Measurements from ENCODE around the gene RPS15A.
"Not testable (repeated sequence)": the region's sequence is repeated elsewhere in the genome, so short reads cannot be mapped to it uniquely, and the experiment has no call there.

- TF ChIP-seq, protein P1, sequence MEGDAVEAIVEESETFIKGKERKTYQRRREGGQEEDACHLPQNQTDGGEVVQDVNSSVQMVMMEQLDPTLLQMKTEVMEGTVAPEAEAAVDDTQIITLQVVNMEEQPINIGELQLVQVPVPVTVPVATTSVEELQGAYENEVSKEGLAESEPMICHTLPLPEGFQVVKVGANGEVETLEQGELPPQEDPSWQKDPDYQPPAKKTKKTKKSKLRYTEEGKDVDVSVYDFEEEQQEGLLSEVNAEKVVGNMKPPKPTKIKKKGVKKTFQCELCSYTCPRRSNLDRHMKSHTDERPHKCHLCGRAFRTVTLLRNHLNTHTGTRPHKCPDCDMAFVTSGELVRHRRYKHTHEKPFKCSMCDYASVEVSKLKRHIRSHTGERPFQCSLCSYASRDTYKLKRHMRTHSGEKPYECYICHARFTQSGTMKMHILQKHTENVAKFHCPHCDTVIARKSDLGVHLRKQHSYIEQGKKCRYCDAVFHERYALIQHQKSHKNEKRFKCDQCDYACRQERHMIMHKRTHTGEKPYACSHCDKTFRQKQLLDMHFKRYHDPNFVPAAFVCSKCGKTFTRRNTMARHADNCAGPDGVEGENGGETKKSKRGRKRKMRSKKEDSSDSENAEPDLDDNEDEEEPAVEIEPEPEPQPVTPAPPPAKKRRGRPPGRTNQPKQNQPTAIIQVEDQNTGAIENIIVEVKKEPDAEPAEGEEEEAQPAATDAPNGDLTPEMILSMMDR (IDR thresholded peaks at IDR 0.05; ENCODE audit: poor library complexity, severe bottlenecking), result not testable (repeated sequence)
- TF ChIP-seq, protein P2, sequence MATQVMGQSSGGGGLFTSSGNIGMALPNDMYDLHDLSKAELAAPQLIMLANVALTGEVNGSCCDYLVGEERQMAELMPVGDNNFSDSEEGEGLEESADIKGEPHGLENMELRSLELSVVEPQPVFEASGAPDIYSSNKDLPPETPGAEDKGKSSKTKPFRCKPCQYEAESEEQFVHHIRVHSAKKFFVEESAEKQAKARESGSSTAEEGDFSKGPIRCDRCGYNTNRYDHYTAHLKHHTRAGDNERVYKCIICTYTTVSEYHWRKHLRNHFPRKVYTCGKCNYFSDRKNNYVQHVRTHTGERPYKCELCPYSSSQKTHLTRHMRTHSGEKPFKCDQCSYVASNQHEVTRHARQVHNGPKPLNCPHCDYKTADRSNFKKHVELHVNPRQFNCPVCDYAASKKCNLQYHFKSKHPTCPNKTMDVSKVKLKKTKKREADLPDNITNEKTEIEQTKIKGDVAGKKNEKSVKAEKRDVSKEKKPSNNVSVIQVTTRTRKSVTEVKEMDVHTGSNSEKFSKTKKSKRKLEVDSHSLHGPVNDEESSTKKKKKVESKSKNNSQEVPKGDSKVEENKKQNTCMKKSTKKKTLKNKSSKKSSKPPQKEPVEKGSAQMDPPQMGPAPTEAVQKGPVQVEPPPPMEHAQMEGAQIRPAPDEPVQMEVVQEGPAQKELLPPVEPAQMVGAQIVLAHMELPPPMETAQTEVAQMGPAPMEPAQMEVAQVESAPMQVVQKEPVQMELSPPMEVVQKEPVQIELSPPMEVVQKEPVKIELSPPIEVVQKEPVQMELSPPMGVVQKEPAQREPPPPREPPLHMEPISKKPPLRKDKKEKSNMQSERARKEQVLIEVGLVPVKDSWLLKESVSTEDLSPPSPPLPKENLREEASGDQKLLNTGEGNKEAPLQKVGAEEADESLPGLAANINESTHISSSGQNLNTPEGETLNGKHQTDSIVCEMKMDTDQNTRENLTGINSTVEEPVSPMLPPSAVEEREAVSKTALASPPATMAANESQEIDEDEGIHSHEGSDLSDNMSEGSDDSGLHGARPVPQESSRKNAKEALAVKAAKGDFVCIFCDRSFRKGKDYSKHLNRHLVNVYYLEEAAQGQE (IDR thresholded peaks at IDR 0.05; ENCODE audit: borderline replicate concordance), result not testable (repeated sequence)
- TF ChIP-seq EP300 (conservative IDR thresholded peaks at IDR 0.05; ENCODE audit: poor library complexity, severe bottlenecking); POLR2AphosphoS5 (IDR thresholded peaks at IDR 0.05); EZH2 (IDR thresholded peaks at IDR 0.05; ENCODE audit: borderline replicate concordance, insufficient read depth, low read length, poor library complexity, severe bottlenecking); TAF1 (IDR thresholded peaks at IDR 0.05; ENCODE audit: low read depth); RAD21 (conservative IDR thresholded peaks at IDR 0.05); MXI1 (conservative IDR thresholded peaks at IDR 0.05; ENCODE audit: poor library complexity, severe bottlenecking): not testable (repeated sequence)
Measured at GRCh38 chr16:18770336-18770962, 19.7 kb downstream of the RPS15A start.
